ENCODE results near the gene SPN. TPM values are rescaled to one million over a fixed set of nuclear protein-coding genes. Genes with fewer than 3 reads are reported as not detected.
A peak's percentile ranks its signal among the peaks of the same experiment; 100 is the strongest.

SPN gene
- total RNA-seq, 5 donors from 2014 or later (not counting 1 experiment from before 2014, with no cell fraction given) = 124 to 172 (median 161) TPM

- WGBS (ENCODE audit: insufficient coverage) = 40% methylated on average over 11 of the region's 17 CpGs
- ATAC-seq (replicated peaks in 1 of 4) (no peak), DNase-seq (no peak)
- Mint-ChIP-seq H3K4me1 (peaks cover 52 to 74% (median 69%) of the 10 kb centered on the region in 3 donors), H3K27me3 (no peaks in the 10 kb centered on the region), H3K36me3 (peaks cover 4% of the 10 kb centered on the region), H3K27ac (peak overlapping the region; percentile 96 to 98), H3K4me3 (peak overlapping the region; percentile 96 to 99 (median 98)), H3K9me3 (no peaks in the 10 kb centered on the region)
- Histone ChIP-seq H3K9me3 (no peaks in the 10 kb centered on the region), H3K4me1 (ENCODE audit: control insufficient read depth in 1 of 2, extremely low read depth in 1 of 2, insufficient read depth in 2 of 2, low read length in 2 of 2) (peaks cover 25 to 60% of the 10 kb centered on the region in 2 experiments), H3K27ac (ENCODE audit: low read length) (peak overlapping the region; percentile 77), H3K27me3 (replicated peaks in 1 of 2; ENCODE audit: control insufficient read depth in 2 of 2, extremely low read depth in 1 of 2, insufficient read depth in 2 of 2, low read length in 1 of 2) (no peaks in the 10 kb centered on the region), H3K4me3 (ENCODE audit: control insufficient read depth in 1 of 2, extremely low read depth in 1 of 2, low read length in 1 of 2) (peak overlapping the region; percentile 70 to 96), H3K36me3 (ENCODE audit: control insufficient read depth in 2 of 2, extremely low read depth in 1 of 2, insufficient read depth in 1 of 2, low read length in 1 of 2) (peaks cover 2 to 19% of the 10 kb centered on the region in 2 donors)
- CTCF ChIA-PET = interaction anchor here in 1 of 2 donors (0.7 kb wide), 2 partner anchors 19 to 1168 kb away, joined by 3 read pairs; no protein-coding TSS in a partner anchor
- POLR2A ChIA-PET = interaction anchor here in 1 of 2 donors (0.6 kb wide), 1 partner anchor 972 kb away, joined by 3 read pairs; no protein-coding TSS in a partner anchor
Measured at GRCh38 chr16:29662000-29662728, 883 bp upstream of the SPN start.

- H3K4me1 ChIP-seq (ENCODE audit: control insufficient read depth in 1 of 2, extremely low read depth in 1 of 2, insufficient read depth in 2 of 2, low read length in 2 of 2) = peaks cover 25 to 65% of the 10 kb centered on the region in 2 experiments
- peak; percentile 30 to 54 (median 46) for ATAC-seq (replicated peaks in 1 of 4)
- POLR2A ChIA-PET = interaction anchor here in 1 of 2 donors (0.6 kb wide), 1 partner anchor 972 kb away, joined by 3 read pairs; no protein-coding TSS in a partner anchor
- Mint-ChIP-seq H3K4me1 (peaks cover 55 to 79% (median 72%) of the 10 kb centered on the region in 3 donors), H3K4me3 (peak overlapping the region; percentile 96 to 99 (median 98)), H3K27ac (peak overlapping the region; percentile 96 to 98), H3K27me3 (no peaks in the 10 kb centered on the region), H3K36me3 (peaks cover 4% of the 10 kb centered on the region), H3K9me3 (no peaks in the 10 kb centered on the region)
- peak overlapping the region; percentile 77 for H3K27ac ChIP-seq (ENCODE audit: low read length)
- peaks cover 2 to 20% of the 10 kb centered on the region in 2 donors for H3K36me3 ChIP-seq (ENCODE audit: control insufficient read depth in 2 of 2, extremely low read depth in 1 of 2, insufficient read depth in 1 of 2, low read length in 1 of 2)
- no peaks in the 10 kb centered on the region for H3K27me3 ChIP-seq (replicated peaks in 1 of 2; ENCODE audit: control insufficient read depth in 2 of 2, extremely low read depth in 1 of 2, insufficient read depth in 2 of 2, low read length in 1 of 2)
- WGBS (ENCODE audit: insufficient coverage) = 0% methylated on average over 4 of the region's 4 CpGs
- DNase-seq = peak in 34 of 35 experiments; percentile 15 to 80 (median 38)
- H3K9me3 ChIP-seq = no peaks in the 10 kb centered on the region
- CTCF ChIA-PET = interaction anchor here in 1 of 2 donors (0.7 kb wide), 1 partner anchor 19 kb away, joined by 3 read pairs; no protein-coding TSS in a partner anchor
- H3K4me3 ChIP-seq (ENCODE audit: control insufficient read depth in 1 of 2, extremely low read depth in 1 of 2, low read length in 1 of 2) = peak overlapping the region; percentile 70 to 96
Measured at GRCh38 chr16:29662729-29663015, 375 bp upstream of the SPN start.

GRCh38 chr16:29663807-29664090, 702 bp downstream of the SPN start:
- DNase-seq = peak in 4 of 35 experiments; percentile 23 to 49 (median 30)
- CTCF ChIA-PET = interaction anchor here (0.5 to 0.6 kb wide), 3 partner anchors 24 to 828 kb away, joined by 3 to 5 read pairs (median 3); no protein-coding TSS in a partner anchor
- no peaks in the 10 kb centered on the region for H3K27me3 Mint-ChIP-seq
- H3K4me1 ChIP-seq (ENCODE audit: control insufficient read depth in 1 of 2, extremely low read depth in 1 of 2, insufficient read depth in 2 of 2, low read length in 2 of 2) = peaks cover 27 to 75% of the 10 kb centered on the region in 2 experiments
- H3K27ac Mint-ChIP-seq = peak overlapping the region; percentile 96 to 98
- H3K27me3 ChIP-seq (replicated peaks in 1 of 2; ENCODE audit: control insufficient read depth in 2 of 2, extremely low read depth in 1 of 2, insufficient read depth in 2 of 2, low read length in 1 of 2) = no peaks in the 10 kb centered on the region
- H3K36me3 Mint-ChIP-seq = peaks cover 4% of the 10 kb centered on the region
- H3K9me3 ChIP-seq = no peaks in the 10 kb centered on the region
- peak overlapping the region; percentile 70 to 96 for H3K4me3 ChIP-seq (ENCODE audit: control insufficient read depth in 1 of 2, extremely low read depth in 1 of 2, low read length in 1 of 2)
- H3K4me3 Mint-ChIP-seq = peak overlapping the region; percentile 96 to 99 (median 98)
- 5% methylated on average over 3 of the region's 3 CpGs for WGBS (ENCODE audit: insufficient coverage)
- ATAC-seq (replicated peaks in 1 of 4) = peak in 3 of 4 experiments; percentile 2 to 7 (median 4)
- POLR2A ChIA-PET = interaction anchor here in 1 of 2 donors (0.6 kb wide), 1 partner anchor 905 kb away, joined by 5 read pairs; no protein-coding TSS in a partner anchor
- H3K36me3 ChIP-seq (ENCODE audit: control insufficient read depth in 2 of 2, extremely low read depth in 1 of 2, insufficient read depth in 1 of 2, low read length in 1 of 2) = peaks cover 2 to 25% of the 10 kb centered on the region in 2 donors
- H3K27ac ChIP-seq (ENCODE audit: low read length) = peak overlapping the region; percentile 77
- H3K4me1 Mint-ChIP-seq = peaks cover 61 to 83% (median 78%) of the 10 kb centered on the region in 3 donors
- no peaks in the 10 kb centered on the region for H3K9me3 Mint-ChIP-seq

- peaks cover 4% of the 10 kb centered on the region for H3K36me3 Mint-ChIP-seq
Measured at GRCh38 chr16:29664091-29664921, 1.3 kb downstream of the SPN start.

GRCh38 chr16:29665294-29666077, 2.4 kb downstream of the SPN start:
- H3K36me3 Mint-ChIP-seq = peaks cover 4% of the 10 kb centered on the region
- peak in 3 of 4 experiments; percentile 7 to 24 (median 11) for ATAC-seq (replicated peaks in 1 of 4)
- 3% methylated on average over 12 of the region's 15 CpGs for whole genome bisulfite sequencing (ENCODE audit: insufficient coverage)
- Histone ChIP-seq H3K36me3 (ENCODE audit: control insufficient read depth in 2 of 2, extremely low read depth in 1 of 2, insufficient read depth in 1 of 2, low read length in 1 of 2) (peaks cover 7 to 25% of the 10 kb centered on the region in 2 donors), H3K27ac (ENCODE audit: low read length) (peak overlapping the region; percentile 77), H3K4me3 (ENCODE audit: control insufficient read depth in 1 of 2, extremely low read depth in 1 of 2, low read length in 1 of 2) (peak overlapping the region; percentile 70 to 96), H3K9me3 (no peaks in the 10 kb centered on the region), H3K27me3 (replicated peaks in 1 of 2; ENCODE audit: control insufficient read depth in 2 of 2, extremely low read depth in 1 of 2, insufficient read depth in 2 of 2, low read length in 1 of 2) (no peaks in the 10 kb centered on the region), H3K4me1 (ENCODE audit: control insufficient read depth in 1 of 2, extremely low read depth in 1 of 2, insufficient read depth in 2 of 2, low read length in 2 of 2) (peaks cover 27 to 83% of the 10 kb centered on the region in 2 experiments)
- DNase-seq = peak in 29 of 35 experiments; percentile 16 to 59 (median 37)
- CTCF ChIA-PET = no interaction called here
- no peaks in the 10 kb centered on the region for H3K27me3 Mint-ChIP-seq
- peaks cover 52 to 84% (median 73%) of the 10 kb centered on the region in 3 donors for H3K4me1 Mint-ChIP-seq
- H3K9me3 Mint-ChIP-seq = no peaks in the 10 kb centered on the region
- POLR2A ChIA-PET = interaction anchor here in 1 of 2 donors (0.5 kb wide), 1 partner anchor 55 kb away, joined by 3 read pairs; no protein-coding TSS in a partner anchor
- peak overlapping the region; percentile 96 to 98 for H3K27ac Mint-ChIP-seq
- H3K4me3 Mint-ChIP-seq = peak overlapping the region; percentile 96 to 99 (median 98)

More at GRCh38 chr16:29664091-29664921, 1.3 kb downstream of the SPN start:
- H3K36me3 ChIP-seq (ENCODE audit: control insufficient read depth in 2 of 2, extremely low read depth in 1 of 2, insufficient read depth in 1 of 2, low read length in 1 of 2) = peaks cover 2 to 25% of the 10 kb centered on the region in 2 donors
- H3K9me3 ChIP-seq = no peaks in the 10 kb centered on the region
- Mint-ChIP-seq H3K9me3 (no peaks in the 10 kb centered on the region), H3K4me1 (peaks cover 57 to 82% (median 73%) of the 10 kb centered on the region in 3 donors), H3K27me3 (no peaks in the 10 kb centered on the region), H3K4me3 (peak overlapping the region; percentile 96 to 99 (median 98)), H3K27ac (peak overlapping the region; percentile 96 to 98)
- CTCF ChIA-PET = no interaction called here
- POLR2A ChIA-PET = no interaction called here
- ATAC-seq (replicated peaks in 1 of 4) (peak; percentile 24 to 45 (median 32)), DNase-seq (peak in 32 of 35 experiments; percentile 22 to 64 (median 46))
- H3K27me3 ChIP-seq (replicated peaks in 1 of 2; ENCODE audit: control insufficient read depth in 2 of 2, extremely low read depth in 1 of 2, insufficient read depth in 2 of 2, low read length in 1 of 2) = no peaks in the 10 kb centered on the region
- H3K4me3 ChIP-seq (ENCODE audit: control insufficient read depth in 1 of 2, extremely low read depth in 1 of 2, low read length in 1 of 2) = peak overlapping the region; percentile 70 to 96
- peak overlapping the region; percentile 77 for H3K27ac ChIP-seq (ENCODE audit: low read length)
- WGBS (ENCODE audit: insufficient coverage) = 1% methylated on average over 25 of the region's 35 CpGs
- peaks cover 27 to 79% of the 10 kb centered on the region in 2 experiments for H3K4me1 ChIP-seq (ENCODE audit: control insufficient read depth in 1 of 2, extremely low read depth in 1 of 2, insufficient read depth in 2 of 2, low read length in 2 of 2)
